Measurements from ENCODE around the gene MT1H. TPM values are rescaled to one million over a fixed set of nuclear protein-coding genes. Genes with fewer than 3 reads are reported as not detected.
A peak's percentile ranks its signal among the peaks of the same experiment; 100 is the strongest.

MT1H gene
- total and polyA plus RNA-seq, 2 of the 13 experiments (the other 11 are each of a cell fraction or from before 2014, with no cell fraction given) = 0.60 TPM; not detected in 1

DNA sequence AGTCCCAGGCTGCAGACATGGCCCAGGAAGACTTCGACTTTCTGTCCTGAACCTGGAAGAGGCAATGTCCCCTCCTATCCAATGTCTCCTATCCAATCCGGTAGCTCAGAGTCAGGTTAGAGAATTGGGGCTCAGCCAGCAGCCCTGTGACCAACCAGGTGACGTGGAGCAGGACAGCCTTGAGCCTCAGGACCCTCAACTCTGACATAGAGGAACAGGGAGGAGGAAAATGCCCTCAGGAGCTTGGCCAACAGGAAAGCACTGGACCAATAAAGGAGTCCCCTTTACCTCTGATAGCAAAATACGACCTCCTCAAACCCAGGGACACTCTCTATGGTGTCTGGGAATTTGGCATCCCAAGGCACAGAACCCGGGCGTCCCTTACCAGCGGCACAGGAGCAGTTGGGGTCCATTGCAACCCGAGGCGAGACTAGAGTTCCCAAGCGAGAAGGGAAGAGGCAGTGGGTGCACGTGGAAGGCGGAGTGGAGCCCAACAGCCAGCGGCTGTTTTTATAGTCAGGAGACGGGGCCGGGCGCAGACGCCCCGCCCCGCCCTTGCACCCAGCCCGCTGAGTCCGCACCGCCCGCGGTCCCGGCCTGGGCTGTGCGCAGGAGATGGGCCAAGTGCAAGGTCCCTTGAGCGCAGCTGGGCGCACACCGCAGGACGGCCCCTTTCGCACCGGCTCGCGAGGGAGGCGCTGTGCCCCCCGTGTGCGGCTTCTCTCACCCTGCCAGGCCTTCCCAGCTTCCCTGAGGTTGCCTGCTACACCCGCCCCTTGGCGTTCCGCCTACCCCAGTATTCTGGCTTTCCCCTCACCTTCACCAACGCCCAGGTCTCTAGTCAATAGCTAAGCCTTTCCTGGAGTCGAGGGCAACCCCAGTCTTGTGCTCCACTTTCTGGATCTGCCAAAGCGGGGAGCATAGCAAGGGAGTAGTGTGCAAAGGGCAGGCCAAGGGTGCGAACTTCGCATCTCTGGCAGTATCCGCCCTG is 1.7 kb upstream of the MT1H start, which contains the start of gene MT1G (continued):
- no peak for TF ChIP-seq ZNF7 (CRISPR knock-in tag; IDR thresholded peaks at IDR 0.05)
- TF ChIP-seq ZNF644 (CRISPR knock-in tag; IDR thresholded peaks at IDR 0.05; ENCODE audit: low read depth) = no peak
- TF ChIP-seq ZFY (CRISPR knock-in tag; IDR thresholded peaks at IDR 0.05) = peak; percentile 57; the same call in 1 of the 2 replicates
- peak; percentile 93 for TF ChIP-seq PHF21A (CRISPR knock-in tag; IDR thresholded peaks at IDR 0.05)
- no peak for TF ChIP-seq ATF1 (CRISPR knock-in tag; IDR thresholded peaks at IDR 0.05)
- TF ChIP-seq, protein P1, sequence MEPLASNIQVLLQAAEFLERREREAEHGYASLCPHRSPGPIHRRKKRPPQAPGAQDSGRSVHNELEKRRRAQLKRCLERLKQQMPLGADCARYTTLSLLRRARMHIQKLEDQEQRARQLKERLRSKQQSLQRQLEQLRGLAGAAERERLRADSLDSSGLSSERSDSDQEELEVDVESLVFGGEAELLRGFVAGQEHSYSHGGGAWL (CRISPR knock-in tag; IDR thresholded peaks at IDR 0.05) = no peak
- TF ChIP-seq NFE2L1 (CRISPR knock-in tag; IDR thresholded peaks at IDR 0.05; ENCODE audit: borderline replicate concordance) = no peak; the same call in 1 of the 2 replicates
- TF ChIP-seq, protein P2, sequence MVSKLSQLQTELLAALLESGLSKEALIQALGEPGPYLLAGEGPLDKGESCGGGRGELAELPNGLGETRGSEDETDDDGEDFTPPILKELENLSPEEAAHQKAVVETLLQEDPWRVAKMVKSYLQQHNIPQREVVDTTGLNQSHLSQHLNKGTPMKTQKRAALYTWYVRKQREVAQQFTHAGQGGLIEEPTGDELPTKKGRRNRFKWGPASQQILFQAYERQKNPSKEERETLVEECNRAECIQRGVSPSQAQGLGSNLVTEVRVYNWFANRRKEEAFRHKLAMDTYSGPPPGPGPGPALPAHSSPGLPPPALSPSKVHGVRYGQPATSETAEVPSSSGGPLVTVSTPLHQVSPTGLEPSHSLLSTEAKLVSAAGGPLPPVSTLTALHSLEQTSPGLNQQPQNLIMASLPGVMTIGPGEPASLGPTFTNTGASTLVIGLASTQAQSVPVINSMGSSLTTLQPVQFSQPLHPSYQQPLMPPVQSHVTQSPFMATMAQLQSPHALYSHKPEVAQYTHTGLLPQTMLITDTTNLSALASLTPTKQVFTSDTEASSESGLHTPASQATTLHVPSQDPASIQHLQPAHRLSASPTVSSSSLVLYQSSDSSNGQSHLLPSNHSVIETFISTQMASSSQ (IDR thresholded peaks at IDR 0.05; ENCODE audit: low read depth) = no peak
- TF ChIP-seq, protein P2 (CRISPR knock-in tag; IDR thresholded peaks at IDR 0.05; ENCODE audit: borderline replicate concordance) = peak; percentile 54; the same call in 1 of the 2 replicates
- TF ChIP-seq, protein P3, sequence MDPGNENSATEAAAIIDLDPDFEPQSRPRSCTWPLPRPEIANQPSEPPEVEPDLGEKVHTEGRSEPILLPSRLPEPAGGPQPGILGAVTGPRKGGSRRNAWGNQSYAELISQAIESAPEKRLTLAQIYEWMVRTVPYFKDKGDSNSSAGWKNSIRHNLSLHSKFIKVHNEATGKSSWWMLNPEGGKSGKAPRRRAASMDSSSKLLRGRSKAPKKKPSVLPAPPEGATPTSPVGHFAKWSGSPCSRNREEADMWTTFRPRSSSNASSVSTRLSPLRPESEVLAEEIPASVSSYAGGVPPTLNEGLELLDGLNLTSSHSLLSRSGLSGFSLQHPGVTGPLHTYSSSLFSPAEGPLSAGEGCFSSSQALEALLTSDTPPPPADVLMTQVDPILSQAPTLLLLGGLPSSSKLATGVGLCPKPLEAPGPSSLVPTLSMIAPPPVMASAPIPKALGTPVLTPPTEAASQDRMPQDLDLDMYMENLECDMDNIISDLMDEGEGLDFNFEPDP (CRISPR knock-in tag; conservative IDR thresholded peaks at IDR 0.05) = 0 out of 2 replicates have a peak, but pooled peaks have one; percentile 75
- no peak for TF ChIP-seq SIX1 (CRISPR knock-in tag; IDR thresholded peaks at IDR 0.05; ENCODE audit: borderline replicate concordance)
- TF ChIP-seq, protein P4, sequence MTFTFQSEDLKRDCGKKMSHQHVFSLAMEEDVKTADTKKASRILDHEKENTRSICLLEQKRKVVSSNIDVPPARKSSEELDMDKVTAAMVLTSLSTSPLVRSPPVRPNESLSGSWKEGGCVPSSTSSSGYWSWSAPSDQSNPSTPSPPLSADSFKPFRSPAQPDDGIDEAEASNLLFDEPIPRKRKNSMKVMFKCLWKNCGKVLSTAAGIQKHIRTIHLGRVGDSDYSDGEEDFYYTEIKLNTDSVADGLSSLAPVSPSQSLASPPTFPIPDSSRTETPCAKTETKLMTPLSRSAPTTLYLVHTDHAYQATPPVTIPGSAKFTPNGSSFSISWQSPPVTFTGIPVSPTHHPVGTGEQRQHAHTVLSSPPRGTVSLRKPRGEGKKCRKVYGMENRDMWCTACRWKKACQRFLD (CRISPR knock-in tag; IDR thresholded peaks at IDR 0.05; ENCODE audit: borderline replicate concordance) = peak; percentile 72; the same call in 1 of the 2 replicates
- TF ChIP-seq KDM6A (CRISPR knock-in tag; IDR thresholded peaks at IDR 0.05; ENCODE audit: low read depth) = no peak
- no peak for TF ChIP-seq ZNF253 (CRISPR knock-in tag; IDR thresholded peaks at IDR 0.05; ENCODE audit: borderline replicate concordance)
- TF ChIP-seq, protein P5, sequence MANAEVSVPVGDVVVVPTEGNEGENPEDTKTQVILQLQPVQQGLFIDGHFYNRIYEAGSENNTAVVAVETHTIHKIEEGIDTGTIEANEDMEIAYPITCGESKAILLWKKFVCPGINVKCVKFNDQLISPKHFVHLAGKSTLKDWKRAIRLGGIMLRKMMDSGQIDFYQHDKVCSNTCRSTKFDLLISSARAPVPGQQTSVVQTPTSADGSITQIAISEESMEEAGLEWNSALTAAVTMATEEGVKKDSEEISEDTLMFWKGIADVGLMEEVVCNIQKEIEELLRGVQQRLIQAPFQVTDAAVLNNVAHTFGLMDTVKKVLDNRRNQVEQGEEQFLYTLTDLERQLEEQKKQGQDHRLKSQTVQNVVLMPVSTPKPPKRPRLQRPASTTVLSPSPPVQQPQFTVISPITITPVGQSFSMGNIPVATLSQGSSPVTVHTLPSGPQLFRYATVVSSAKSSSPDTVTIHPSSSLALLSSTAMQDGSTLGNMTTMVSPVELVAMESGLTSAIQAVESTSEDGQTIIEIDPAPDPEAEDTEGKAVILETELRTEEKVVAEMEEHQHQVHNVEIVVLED (CRISPR knock-in tag; IDR thresholded peaks at IDR 0.05; ENCODE audit: borderline replicate concordance) = 0 out of 2 replicates have a peak, but pooled peaks have one; percentile 53
- TF ChIP-seq CBFB (CRISPR knock-in tag; IDR thresholded peaks at IDR 0.05) = 0 out of 2 replicates have a peak, but pooled peaks have one; percentile 54
- TF ChIP-seq THYN1 (CRISPR knock-in tag; IDR thresholded peaks at IDR 0.05; ENCODE audit: borderline replicate concordance, low read depth) = no peak
- 0 out of 2 replicates have a peak, but pooled peaks have one; percentile 35 for TF ChIP-seq ZNF761 (CRISPR knock-in tag; conservative IDR thresholded peaks at IDR 0.05)
- no peak for TF ChIP-seq PHB2 (IDR thresholded peaks at IDR 0.05; ENCODE audit: partially characterized antibody)
- TF ChIP-seq ZFP36L2 (CRISPR knock-in tag; IDR thresholded peaks at IDR 0.05) = no peak

Data from HepG2 (cell line).